Measurements from ENCODE around the gene LCN12. TPM values are rescaled to one million over a fixed set of nuclear protein-coding genes. Genes with fewer than 3 reads are reported as not detected.

The LCN12 gene
- total RNA-seq, 2 donors from 2014 or later: 6.5 to 8.6 TPM

DNA sequence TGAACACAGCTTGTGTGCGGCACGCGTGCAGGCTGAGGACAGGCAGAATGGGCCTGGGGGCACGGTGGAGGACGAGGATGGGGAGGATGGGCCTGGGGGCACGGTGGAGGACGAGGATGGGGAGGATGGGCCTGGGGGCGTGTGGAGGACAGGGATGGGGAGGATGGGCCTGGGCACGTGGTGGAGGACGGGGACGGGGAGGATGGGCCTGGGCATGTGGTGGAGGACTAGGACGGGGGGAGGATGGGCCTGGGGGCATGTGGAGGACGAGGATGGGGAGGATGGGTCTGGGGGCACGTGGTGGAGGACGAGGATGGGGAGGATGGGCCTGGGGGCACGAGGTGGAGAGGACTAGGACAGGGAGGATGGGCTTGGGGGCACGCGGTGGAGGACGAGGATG lies 29.5 kb upstream of the LCN12 start:
- H3K9ac ChIP-seq (ENCODE audit: low read depth in 2 of 2, low read length in 2 of 2): no peak overlapping the region
- no peaks in the 10 kb centered on the region for H3K9me3 ChIP-seq
- H3K27ac ChIP-seq: no peak overlapping the region
- intact Hi-C loops (cut with DNase I): no loop called here
- no peaks in the 10 kb centered on the region for H3K4me1 ChIP-seq
- H3K27me3 ChIP-seq: no peaks in the 10 kb centered on the region
- no peak for DNase-seq
- TF ChIP-seq, protein P1, sequence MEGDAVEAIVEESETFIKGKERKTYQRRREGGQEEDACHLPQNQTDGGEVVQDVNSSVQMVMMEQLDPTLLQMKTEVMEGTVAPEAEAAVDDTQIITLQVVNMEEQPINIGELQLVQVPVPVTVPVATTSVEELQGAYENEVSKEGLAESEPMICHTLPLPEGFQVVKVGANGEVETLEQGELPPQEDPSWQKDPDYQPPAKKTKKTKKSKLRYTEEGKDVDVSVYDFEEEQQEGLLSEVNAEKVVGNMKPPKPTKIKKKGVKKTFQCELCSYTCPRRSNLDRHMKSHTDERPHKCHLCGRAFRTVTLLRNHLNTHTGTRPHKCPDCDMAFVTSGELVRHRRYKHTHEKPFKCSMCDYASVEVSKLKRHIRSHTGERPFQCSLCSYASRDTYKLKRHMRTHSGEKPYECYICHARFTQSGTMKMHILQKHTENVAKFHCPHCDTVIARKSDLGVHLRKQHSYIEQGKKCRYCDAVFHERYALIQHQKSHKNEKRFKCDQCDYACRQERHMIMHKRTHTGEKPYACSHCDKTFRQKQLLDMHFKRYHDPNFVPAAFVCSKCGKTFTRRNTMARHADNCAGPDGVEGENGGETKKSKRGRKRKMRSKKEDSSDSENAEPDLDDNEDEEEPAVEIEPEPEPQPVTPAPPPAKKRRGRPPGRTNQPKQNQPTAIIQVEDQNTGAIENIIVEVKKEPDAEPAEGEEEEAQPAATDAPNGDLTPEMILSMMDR (IDR thresholded peaks at IDR 0.05): no peak
- no peak overlapping the region for H3K4me3 ChIP-seq
- peaks cover 15% of the 10 kb centered on the region for H3K36me3 ChIP-seq

DNA sequence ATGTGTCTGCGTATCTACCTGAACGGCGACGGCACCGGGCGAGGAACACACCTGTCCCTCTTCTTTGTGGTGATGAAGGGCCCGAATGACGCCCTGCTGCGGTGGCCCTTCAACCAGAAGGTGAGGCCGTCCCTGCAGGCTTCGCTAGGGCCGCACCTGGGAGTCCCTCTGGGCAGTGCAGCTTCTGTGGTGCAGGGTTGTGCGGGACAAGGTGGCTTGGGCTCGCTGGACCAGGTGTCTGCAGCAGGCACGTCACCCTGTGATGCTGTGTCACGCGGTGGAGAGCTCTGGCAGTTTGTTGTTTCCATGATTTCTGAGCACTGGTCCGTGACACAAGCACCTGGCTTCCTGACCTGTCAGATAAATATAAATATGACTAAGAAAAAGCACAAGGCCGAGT lies 28.2 kb upstream of the LCN12 start:
- intact Hi-C loops (cut with DNase I): no loop called here
- H3K27ac ChIP-seq: no peak overlapping the region
- DNase-seq: no peak
- H3K27me3 ChIP-seq: no peaks in the 10 kb centered on the region
- H3K9me3 ChIP-seq: no peaks in the 10 kb centered on the region
- no peak overlapping the region for H3K4me3 ChIP-seq
- TF ChIP-seq, protein P1 (IDR thresholded peaks at IDR 0.05): no peak
- no peaks in the 10 kb centered on the region for H3K4me1 ChIP-seq
- H3K36me3 ChIP-seq: peaks cover 15% of the 10 kb centered on the region
- no peak overlapping the region for H3K9ac ChIP-seq (ENCODE audit: low read depth in 2 of 2, low read length in 2 of 2)

DNA sequence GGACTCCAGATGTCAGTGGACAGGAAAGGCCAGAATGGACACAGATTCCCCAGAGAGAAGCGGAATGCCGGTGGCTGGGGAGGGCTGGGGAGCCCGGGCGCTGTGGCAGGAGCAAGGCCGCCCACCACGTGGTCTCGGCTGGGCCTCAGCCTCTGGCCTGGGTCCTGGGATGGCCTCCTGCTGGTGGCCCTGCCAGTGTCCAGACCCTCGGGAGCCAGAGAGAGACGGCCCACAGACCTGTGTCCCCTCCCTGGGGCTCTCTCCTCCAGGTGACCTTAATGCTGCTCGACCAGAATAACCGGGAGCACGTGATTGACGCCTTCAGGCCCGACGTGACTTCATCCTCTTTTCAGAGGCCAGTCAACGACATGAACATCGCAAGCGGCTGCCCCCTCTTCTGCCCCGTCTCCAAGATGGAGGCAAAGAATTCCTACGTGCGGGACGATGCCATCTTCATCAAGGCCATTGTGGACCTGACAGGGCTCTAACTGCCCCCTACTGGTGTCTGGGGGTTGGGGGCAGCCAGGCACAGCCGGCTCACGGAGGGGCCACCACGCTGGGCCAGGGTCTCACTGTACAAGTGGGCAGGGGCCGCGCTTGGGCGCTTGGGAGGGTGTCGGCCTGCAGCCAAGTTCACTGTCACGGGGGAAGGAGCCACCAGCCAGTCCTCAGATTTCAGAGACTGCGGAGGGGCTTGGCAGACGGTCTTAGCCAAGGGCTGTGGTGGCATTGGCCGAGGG lies 26.5 kb upstream of the LCN12 start:
- intact Hi-C loops (cut with DNase I): no loop called here
- TF ChIP-seq, protein P1 (IDR thresholded peaks at IDR 0.05): no peak
- Histone ChIP-seq H3K4me3 (no peak overlapping the region), H3K4me1 (no peaks in the 10 kb centered on the region), H3K9me3 (no peaks in the 10 kb centered on the region), H3K27me3 (no peaks in the 10 kb centered on the region), H3K36me3 (peaks cover 8% of the 10 kb centered on the region), H3K27ac (no peak overlapping the region), H3K9ac (ENCODE audit: low read depth in 2 of 2, low read length in 2 of 2) (no peak overlapping the region)
- no peak for DNase-seq

DNA sequence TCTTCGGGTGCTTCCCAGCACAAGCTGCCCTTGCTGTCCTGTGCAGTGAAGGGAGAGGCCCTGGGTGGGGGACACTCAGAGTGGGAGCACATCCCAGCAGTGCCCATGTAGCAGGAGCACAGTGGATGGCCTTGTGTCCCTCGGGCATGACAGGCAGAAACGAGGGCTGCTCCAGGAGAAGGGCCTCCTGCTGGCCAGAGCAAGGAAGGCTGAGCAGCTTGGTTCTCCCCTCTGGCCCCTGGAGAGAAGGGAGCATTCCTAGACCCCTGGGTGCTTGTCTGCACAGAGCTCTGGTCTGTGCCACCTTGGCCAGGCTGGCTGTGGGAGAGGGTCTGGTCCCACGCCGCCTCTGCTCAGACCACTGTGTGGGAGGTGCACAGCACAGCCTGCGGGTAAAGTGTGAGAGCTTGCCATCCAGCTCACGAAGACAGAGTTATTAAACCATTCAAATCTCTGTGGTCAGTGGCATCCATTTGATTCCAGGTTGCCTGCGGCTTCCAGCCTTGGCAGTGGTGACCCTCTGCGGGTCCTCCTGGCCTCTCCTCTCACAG lies 25.8 kb upstream of the LCN12 start:
- no peak overlapping the region for H3K27ac ChIP-seq
- no peaks in the 10 kb centered on the region for H3K9me3 ChIP-seq
- peaks cover 1% of the 10 kb centered on the region for H3K36me3 ChIP-seq
- no peaks in the 10 kb centered on the region for H3K27me3 ChIP-seq
- H3K4me1 ChIP-seq: no peaks in the 10 kb centered on the region
- DNase-seq: no peak
- intact Hi-C loops (cut with DNase I): no loop called here
- TF ChIP-seq, protein P1 (IDR thresholded peaks at IDR 0.05): no peak
- no peak overlapping the region for H3K4me3 ChIP-seq
- no peak overlapping the region for H3K9ac ChIP-seq (ENCODE audit: low read depth in 2 of 2, low read length in 2 of 2)

DNA sequence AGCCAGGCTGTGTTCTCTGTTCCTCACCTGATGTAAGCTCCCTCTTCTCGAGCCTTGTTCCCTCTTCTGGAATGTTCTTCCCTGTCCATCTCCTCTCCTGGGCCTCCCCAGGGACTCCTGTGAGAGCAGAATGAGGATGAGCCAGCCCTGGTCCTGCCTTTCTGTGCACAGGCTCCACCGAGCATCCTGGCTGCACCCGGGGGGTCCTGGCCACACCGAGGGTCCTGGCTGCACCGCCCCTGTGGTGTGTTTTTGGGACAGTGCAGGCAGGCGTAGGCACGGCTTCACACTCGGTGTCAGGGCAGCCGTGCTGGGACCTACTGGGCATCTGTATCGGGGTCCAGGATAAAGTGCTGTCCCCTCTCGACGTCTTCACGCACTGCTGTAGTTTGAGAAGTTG lies 25.3 kb upstream of the LCN12 start:
- no peaks in the 10 kb centered on the region for H3K27me3 ChIP-seq
- TF ChIP-seq, protein P1 (IDR thresholded peaks at IDR 0.05): no peak
- no peak for DNase-seq
- no peaks in the 10 kb centered on the region for H3K9me3 ChIP-seq
- intact Hi-C loops (cut with DNase I): no loop called here
- H3K36me3 ChIP-seq: no peaks in the 10 kb centered on the region
- H3K9ac ChIP-seq (ENCODE audit: low read depth in 2 of 2, low read length in 2 of 2): no peak overlapping the region
- H3K4me3 ChIP-seq: no peak overlapping the region
- H3K27ac ChIP-seq: no peak overlapping the region
- no peaks in the 10 kb centered on the region for H3K4me1 ChIP-seq

Data from colonic mucosa (tissue), 4 donors.